Ascending aorta (tissue), 2 donors: Measurements from ENCODE around the gene ATG14. TPM values are rescaled to one million over a fixed set of nuclear protein-coding genes. Genes with fewer than 3 reads are reported as not detected.
A peak's percentile ranks its signal among the peaks of the same experiment; 100 is the strongest.

Source experiments
- DNase-seq, 2 donors: peaks; one replicate each; pipeline ENCODE4 v3.0.0-alpha.2; 2019; ENCODE audit warnings: low spot score in 2 of 2
- H3K27ac ChIP-seq, 2 donors: fragments of 200-600 bp; sonication (generic); one replicate each; pipeline ENCODE4 v1.5.1; 2016 to 2017; ENCODE audit warnings: mild to moderate bottlenecking in 1 of 2
- H3K27me3 ChIP-seq: fragments of 200-600 bp; sonication (generic); one replicate; pipeline ENCODE4 v1.5.1; 2017
- H3K36me3 ChIP-seq, 2 donors: fragments of 200-600 bp; sonication (generic); one replicate each; pipeline ENCODE4 v1.5.1; 2016
- H3K4me1 ChIP-seq, 2 donors: fragments of 200-600 bp; sonication (generic); one replicate each; pipeline ENCODE4 v1.5.1; 2016 to 2017; ENCODE audit warnings: mild to moderate bottlenecking in 1 of 2
- H3K4me3 ChIP-seq, 2 donors: fragments of 200-600 bp; sonication (generic); one replicate each; pipeline ENCODE4 v1.5.1; 2016 to 2017; ENCODE audit warnings: mild to moderate bottlenecking in 1 of 2
- H3K9me3 ChIP-seq, 2 donors: fragments of 200-600 bp; sonication (generic); one replicate each; pipeline ENCODE4 v1.5.1; 2016
- CTCF ChIP-seq, 3 experiments: fragments of 200-600 bp in 2 of 3; fragments of 450-650 bp in 1 of 3; sonication (generic) in 2 of 3; IDR thresholded peaks; one replicate each; pipeline ENCODE4 v1.5.1; 2016 to 2019; ENCODE audit warnings: antibody characterized with exemption in 3 of 3, mild to moderate bottlenecking in 1 of 3, moderate library complexity in 1 of 3
- intact Hi-C: fragments of 100-400 bp; cut with DNase I; formaldehyde crosslinking; loops from one replicate; pipeline ENCODE4 v1.15.1; 2023
- total RNA-seq: library from RNA; depleted of rRNA; stranded (reverse); fragments of >200 nt; gene quantifications from one replicate; pipeline ENCODE4 v1.1.0, GENCODE V29; 2016

The ATG14 gene
- total RNA-seq, 1 donor from 2014 or later, result 8.4 TPM

- DNase-seq, result no peak
- intact Hi-C loops, result no loop called here
- TF ChIP-seq CTCF (IDR thresholded peaks at IDR 0.05), result no peak
Observed at GRCh38 chr14:55361190-55361589, 50.4 kb downstream of the ATG14 start.

GRCh38 chr14:55359307-55359706 is 52.3 kb downstream of the ATG14 start:
- no peak for DNase-seq
- TF ChIP-seq CTCF (IDR thresholded peaks at IDR 0.05), result no peak
- Histone ChIP-seq H3K9me3 (no peaks in the 10 kb centered on the region), H3K4me3 (no peak overlapping the region), H3K4me1 (no peaks in the 10 kb centered on the region), H3K36me3 (peaks cover 8 to 9% of the 10 kb centered on the region in 2 donors), H3K27me3 (no peaks in the 10 kb centered on the region), H3K27ac (no peak overlapping the region)
- intact Hi-C loops, result no loop called here

More at GRCh38 chr14:55361190-55361589, 50.4 kb downstream of the ATG14 start:
- no peaks in the 10 kb centered on the region for H3K9me3 ChIP-seq
- H3K27me3 ChIP-seq, result no peaks in the 10 kb centered on the region
- H3K27ac ChIP-seq, result no peak overlapping the region
- H3K4me1 ChIP-seq, result no peaks in the 10 kb centered on the region
- H3K36me3 ChIP-seq, result peaks cover 2 to 3% of the 10 kb centered on the region in 2 donors
- H3K4me3 ChIP-seq, result no peak overlapping the region

- Histone ChIP-seq H3K27ac (no peak overlapping the region), H3K4me1 (no peaks in the 10 kb centered on the region), H3K9me3 (no peaks in the 10 kb centered on the region), H3K4me3 (no peak overlapping the region), H3K27me3 (no peaks in the 10 kb centered on the region), H3K36me3 (peaks cover 14 to 18% of the 10 kb centered on the region in 2 donors)
- TF ChIP-seq CTCF (IDR thresholded peaks at IDR 0.05), result no peak
- intact Hi-C loops, result no loop called here
- no peak for DNase-seq
Observed at GRCh38 chr14:55356913-55357312, 54.7 kb downstream of the ATG14 start.

GRCh38 chr14:55355922-55356321 is 55.7 kb downstream of the ATG14 start:
- no peak overlapping the region for H3K27ac ChIP-seq
- H3K27me3 ChIP-seq, result no peaks in the 10 kb centered on the region
- intact Hi-C loops, result no loop called here
- no peak overlapping the region for H3K4me3 ChIP-seq
- H3K9me3 ChIP-seq, result no peaks in the 10 kb centered on the region
- no peaks in the 10 kb centered on the region for H3K4me1 ChIP-seq
- peaks cover 21 to 28% of the 10 kb centered on the region in 2 donors for H3K36me3 ChIP-seq
- TF ChIP-seq CTCF (IDR thresholded peaks at IDR 0.05), result no peak
- DNase-seq, result no peak

GRCh38 chr14:55354500-55354899 is 57.1 kb downstream of the ATG14 start:
- Histone ChIP-seq H3K36me3 (peaks cover 27 to 35% of the 10 kb centered on the region in 2 donors), H3K4me1 (no peaks in the 10 kb centered on the region), H3K27me3 (no peaks in the 10 kb centered on the region), H3K4me3 (no peak overlapping the region), H3K9me3 (no peaks in the 10 kb centered on the region), H3K27ac (no peak overlapping the region)
- DNase-seq, result peak in 1 of 2 donors; percentile 69
- intact Hi-C loops, result loop anchor here (1.0 to 5.0 kb wide), 3 partner anchors 83 to 142 kb away; partner anchors contain the start of gene FBXO34
- TF ChIP-seq CTCF (IDR thresholded peaks at IDR 0.05), result peak in 2 of 3 experiments; percentile 40 to 42
